Activated CD4-positive, alpha-beta T cell treated with anti-CD3 and anti-CD28 coated beads, Interleukin-2, amount 50 U/mL, for 24 hours (primary cell): Measurements from ENCODE around the gene ZNF559.

ENCODE experiments used
- DNase-seq, 2 donors: peaks; one replicate each; pipeline ENCODE4 v3.0.0-alpha.2; 2020; ENCODE audit warnings: low read depth in 1 of 2, low spot score in 1 of 2

The ZNF559 gene

DNA sequence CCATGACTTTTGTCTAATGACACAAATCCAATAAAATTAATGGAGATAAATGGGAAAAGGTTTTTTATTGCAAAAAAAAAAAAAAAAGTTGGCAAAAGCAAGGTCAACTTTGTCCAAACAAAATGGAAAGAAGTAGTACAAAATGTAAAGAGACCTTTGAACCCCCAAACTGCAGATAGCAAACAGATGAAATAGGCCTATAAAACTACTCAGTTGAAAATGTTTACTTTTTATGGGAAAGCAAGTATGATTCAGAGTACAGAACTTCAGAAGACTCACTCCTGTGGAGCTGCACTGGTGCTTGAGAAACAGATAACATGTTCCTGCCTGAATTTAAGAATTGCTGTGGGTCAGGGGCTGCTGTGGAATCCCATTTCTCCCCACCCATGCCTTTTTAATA, 29.0 kb downstream of the ZNF559 start:
- no peak for DNase-seq

DNA sequence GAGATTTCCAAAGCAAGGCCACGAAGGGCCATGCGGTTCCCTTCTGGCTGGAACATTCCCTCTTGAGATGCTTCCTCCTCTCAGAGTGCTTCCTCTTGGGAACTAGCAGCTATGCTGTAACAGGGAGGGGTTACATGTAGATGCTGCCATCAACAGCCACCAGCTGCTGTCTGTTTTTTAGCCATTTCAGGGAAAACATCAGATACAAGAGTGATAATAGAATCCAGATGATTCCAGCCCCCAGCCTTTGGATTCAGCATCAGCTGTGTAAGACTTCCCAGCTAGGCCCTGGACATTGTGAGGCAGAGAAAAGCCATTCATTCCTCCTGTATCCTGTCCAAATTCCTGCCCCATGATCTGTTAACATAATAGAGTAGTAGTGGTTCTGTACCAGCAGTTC, 30.7 kb downstream of the ZNF559 start:
- DNase-seq, result no peak

DNA sequence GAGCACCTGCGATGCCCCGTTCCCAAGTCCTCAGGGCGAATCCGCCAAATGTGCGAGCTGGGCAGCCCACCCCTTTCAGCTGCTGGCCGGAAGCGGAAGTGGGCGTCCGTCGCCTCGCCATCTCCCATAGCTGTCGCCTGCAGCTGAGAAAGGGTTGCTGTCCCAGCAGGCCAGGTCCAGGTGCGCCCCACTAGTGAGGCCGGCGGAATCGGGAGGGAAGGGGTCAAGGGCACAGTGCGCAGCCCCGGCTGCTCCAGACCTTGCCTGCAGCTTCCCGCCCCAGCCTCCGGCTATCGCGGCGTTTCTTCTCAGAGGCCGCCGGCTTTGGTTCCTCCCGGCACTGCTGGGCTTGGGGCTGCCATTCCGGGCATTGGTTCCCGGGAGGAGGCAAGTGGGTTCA, 38.9 kb downstream of the ZNF559 start, which contains the start of gene ZNF177:
ZNF177 (plus strand) TSS at position 109 of the 400 bp plus-strand sequence. CDS start 15,299 bp downstream, outside the sequence.
- DNase-seq, result no peak

DNA sequence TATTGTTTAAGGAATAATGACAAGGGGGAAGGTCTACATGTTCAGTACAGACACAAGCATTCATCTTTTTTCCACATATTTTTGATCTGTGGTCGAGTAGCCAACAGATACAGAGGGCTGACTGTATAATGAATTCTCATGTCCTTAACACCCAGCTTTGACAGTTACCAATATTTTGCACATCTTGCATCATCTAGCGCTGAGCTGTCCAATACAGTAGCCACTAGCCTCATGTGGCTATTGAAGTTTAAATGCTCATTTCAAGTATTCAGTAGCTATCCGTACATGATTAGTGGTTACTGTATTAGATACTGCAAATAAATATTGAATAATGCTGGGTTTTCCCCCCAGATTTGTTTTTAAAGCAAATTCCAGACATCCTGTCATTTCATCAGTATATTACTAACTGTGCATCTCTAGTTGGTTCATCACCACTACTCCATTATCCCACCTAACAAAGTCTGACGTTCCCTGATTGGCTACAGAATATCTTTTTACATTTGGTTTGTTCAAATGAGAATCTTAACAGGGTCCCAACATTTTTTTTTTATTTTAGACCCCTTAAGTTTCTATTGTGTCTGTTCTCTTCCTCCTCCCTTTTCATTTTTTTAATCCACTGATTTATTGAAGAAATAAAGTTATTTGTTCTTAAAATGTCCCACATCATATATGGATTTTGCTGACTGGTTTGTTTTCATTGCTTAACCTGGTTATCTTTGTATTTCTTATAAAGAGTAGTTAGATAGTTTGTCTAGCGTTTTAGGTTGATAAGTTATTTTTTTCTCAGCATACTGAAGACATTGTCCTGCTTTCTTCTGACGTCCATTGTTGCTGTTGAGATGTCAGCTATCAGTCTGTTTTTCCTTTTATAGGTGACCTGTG, 47.0 kb downstream of the ZNF559 start:
- DNase-seq, result no peak

DNA sequence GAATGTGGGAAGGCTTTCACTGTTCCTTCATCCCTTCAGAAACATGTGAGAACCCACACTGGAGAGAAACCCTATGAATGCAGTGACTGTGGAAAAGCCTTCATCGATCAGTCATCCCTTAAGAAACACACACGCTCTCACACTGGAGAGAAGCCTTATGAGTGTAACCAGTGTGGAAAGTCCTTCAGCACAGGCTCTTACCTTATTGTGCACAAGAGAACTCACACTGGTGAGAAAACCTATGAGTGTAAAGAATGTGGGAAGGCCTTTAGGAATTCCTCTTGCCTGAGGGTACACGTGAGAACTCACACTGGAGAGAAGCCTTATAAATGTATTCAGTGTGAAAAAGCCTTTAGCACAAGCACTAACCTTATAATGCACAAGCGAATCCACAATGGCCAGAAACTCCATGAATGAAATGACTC, 57.4 kb downstream of the ZNF559 start:
- no peak for DNase-seq
